OCI-LY7 (cell line): ENCODE measurements around the gene DIAPH3. TPM values are rescaled to one million over a fixed set of nuclear protein-coding genes. Genes with fewer than 3 reads are reported as not detected.

Experiments
- BruUV-seq: library from RNA; stranded (reverse); fragments of 400-500 nt; replicated peaks from 2 replicates; lab custom pipeline; 2021; lab: Mats Ljungman, UMichigan
- CTCF ChIA-PET: fragments of 300-600 bp; sonication (Branson Sonifier 250); formaldehyde crosslinking; loops from one replicate; lab custom pipeline; 2022; ENCODE audit warnings: antibody characterized with exemption; ENCODE audit not compliant: unreplicated experiment; lab: Charles Lee
- POLR2A ChIA-PET: fragments of 300-600 bp; sonication (Branson Sonifier 250); formaldehyde crosslinking; loops from one replicate; lab custom pipeline; 2022; ENCODE audit warnings: antibody characterized with exemption; lab: Charles Lee
- DNase-seq: peaks from one replicate; pipeline ENCODE4 v3.0.0-alpha.2; 2015; ENCODE audit warnings: low spot score
- H2AFZ ChIP-seq: fragments of 200-600 bp; sonication (generic), shearing (Covaris generic); 2 replicates; pipeline ENCODE4 v1.6.1; 2014; ENCODE audit warnings: mild to moderate bottlenecking, antibody characterized with exemption, low read length, moderate library complexity
- H3K27ac ChIP-seq: fragments of 200-600 bp; sonication (generic); 2 replicates; pipeline ENCODE4 v1.5.1; 2014; ENCODE audit warnings: mixed run types, low read depth, mild to moderate bottlenecking, moderate library complexity, low read length, inconsistent platforms; ENCODE audit not compliant: poor library complexity, severe bottlenecking
- H3K36me3 ChIP-seq: fragments of 200-600 bp; sonication (generic); 2 replicates; pipeline ENCODE4 v1.6.1; 2014; ENCODE audit warnings: mild to moderate bottlenecking, antibody characterized with exemption, low read length, moderate library complexity, mixed read lengths; ENCODE audit not compliant: insufficient read depth
- H3K4me1 ChIP-seq: fragments of 200-600 bp; sonication (generic); 2 replicates; pipeline ENCODE4 v1.5.1; 2014; ENCODE audit warnings: mild to moderate bottlenecking, low read length; ENCODE audit not compliant: insufficient read depth, poor library complexity, severe bottlenecking
- H3K4me2 ChIP-seq: fragments of 200-600 bp; sonication (generic); 2 replicates; pipeline ENCODE4 v1.6.1; 2014; ENCODE audit warnings: mild to moderate bottlenecking, low read length
- H3K4me3 ChIP-seq: fragments of 200-600 bp; sonication (generic); 2 replicates; pipeline ENCODE4 v1.5.1; 2014; ENCODE audit warnings: mild to moderate bottlenecking, low read depth, low read length; ENCODE audit not compliant: poor library complexity, severe bottlenecking
- H3K79me2 ChIP-seq: fragments of 200-600 bp; sonication (generic); 2 replicates; pipeline ENCODE4 v1.6.1; 2016; ENCODE audit warnings: low read depth, mild to moderate bottlenecking, low read length, moderate library complexity, mixed read lengths; ENCODE audit not compliant: insufficient read depth
- H3K9me2 ChIP-seq: fragments of 200-600 bp; sonication (generic); 2 replicates; pipeline ENCODE4 v1.6.1; 2016; ENCODE audit warnings: mild to moderate bottlenecking, low read length, mixed read lengths; ENCODE audit not compliant: insufficient read depth
- H3K9me3 ChIP-seq: fragments of 200-600 bp; sonication (generic); 2 replicates; pipeline ENCODE4 v1.6.1; 2014; ENCODE audit warnings: mild to moderate bottlenecking, mixed run types, low read length, mixed read lengths
- H4K20me1 ChIP-seq: fragments of 200-600 bp; sonication (generic); 2 replicates; pipeline ENCODE4 v1.6.1; 2014; ENCODE audit warnings: mild to moderate bottlenecking, antibody characterized with exemption, low read length, moderate library complexity, mixed read lengths; ENCODE audit not compliant: insufficient read depth
- EZH2phosphoT487 ChIP-seq: fragments of 200-600 bp; sonication (generic); IDR thresholded peaks from 2 replicates; pipeline ENCODE4 v1.6.1; 2018; ENCODE audit warnings: low read depth, borderline replicate concordance, mild to moderate bottlenecking, mixed run types, antibody characterized with exemption, low read length, moderate library complexity, mixed read lengths
- intact Hi-C: fragments of 100-400 bp; cut with micrococcal nuclease; formaldehyde crosslinking; loops from one replicate; pipeline ENCODE4 v1.10.0; 2022; ENCODE audit not compliant: unreplicated experiment
- total RNA-seq, 2 experiments: library from RNA; depleted of rRNA in 1 of 2; stranded (reverse); fragments of >200 nt in 1 of 2; shearing (Covaris generic) in 1 of 2; gene quantifications; 2 replicates each; pipeline ENCODE4 v1.2.3, GENCODE V29; 2014 to 2022
- TF ChIP-seq, protein P1 (sequence below): fragments of 200-600 bp; sonication (generic); conservative IDR thresholded peaks from 2 replicates; pipeline ENCODE4 v1.5.1; 2014; ENCODE audit warnings: mild to moderate bottlenecking, antibody characterized with exemption, low read length, moderate library complexity, mixed read lengths

The DIAPH3 gene
- total RNA-seq, 2 experiments from 2014 or later = 33.5 to 37.2 TPM

DNA sequence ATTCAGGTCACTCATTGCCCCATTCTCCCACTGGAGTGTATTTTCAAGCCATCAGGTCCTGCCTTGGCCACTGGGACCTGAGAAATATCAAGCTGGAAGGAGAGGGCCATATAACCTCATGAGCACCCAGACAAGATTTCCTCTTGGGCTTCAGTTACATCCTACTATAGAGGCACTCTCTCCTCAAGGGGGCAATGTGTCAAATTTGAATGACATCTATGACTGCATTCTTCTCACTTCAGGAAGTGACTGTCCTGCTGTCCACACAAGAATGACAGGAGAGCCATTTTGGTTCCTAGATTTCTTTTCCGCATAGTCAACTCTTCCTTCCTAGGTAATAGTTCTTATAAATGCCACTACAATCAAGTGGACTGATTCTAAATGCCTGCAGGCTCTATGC is 416.2 kb downstream of the DIAPH3 start:
- Histone ChIP-seq H4K20me1 (no peaks in the 10 kb centered on the region), H3K4me3 (no peak overlapping the region), H3K9me3 (no peaks in the 10 kb centered on the region), H3K9me2 (no peaks in the 10 kb centered on the region), H3K36me3 (no peaks in the 10 kb centered on the region), H3K27ac (no peak overlapping the region), H3K4me2 (no peak overlapping the region), H2AFZ (no peak overlapping the region), H3K4me1 (no peaks in the 10 kb centered on the region), H3K79me2 (no peaks in the 10 kb centered on the region)
- ChIA-PET CTCF (no interaction called here), POLR2A (interaction anchor here (0.8 to 1.2 kb wide), 2 partner anchors 10 to 13 kb away, joined by 3 read pairs; no protein-coding TSS in a partner anchor)
- TF ChIP-seq EZH2phosphoT487 = no peak
- TF ChIP-seq, protein P1, sequence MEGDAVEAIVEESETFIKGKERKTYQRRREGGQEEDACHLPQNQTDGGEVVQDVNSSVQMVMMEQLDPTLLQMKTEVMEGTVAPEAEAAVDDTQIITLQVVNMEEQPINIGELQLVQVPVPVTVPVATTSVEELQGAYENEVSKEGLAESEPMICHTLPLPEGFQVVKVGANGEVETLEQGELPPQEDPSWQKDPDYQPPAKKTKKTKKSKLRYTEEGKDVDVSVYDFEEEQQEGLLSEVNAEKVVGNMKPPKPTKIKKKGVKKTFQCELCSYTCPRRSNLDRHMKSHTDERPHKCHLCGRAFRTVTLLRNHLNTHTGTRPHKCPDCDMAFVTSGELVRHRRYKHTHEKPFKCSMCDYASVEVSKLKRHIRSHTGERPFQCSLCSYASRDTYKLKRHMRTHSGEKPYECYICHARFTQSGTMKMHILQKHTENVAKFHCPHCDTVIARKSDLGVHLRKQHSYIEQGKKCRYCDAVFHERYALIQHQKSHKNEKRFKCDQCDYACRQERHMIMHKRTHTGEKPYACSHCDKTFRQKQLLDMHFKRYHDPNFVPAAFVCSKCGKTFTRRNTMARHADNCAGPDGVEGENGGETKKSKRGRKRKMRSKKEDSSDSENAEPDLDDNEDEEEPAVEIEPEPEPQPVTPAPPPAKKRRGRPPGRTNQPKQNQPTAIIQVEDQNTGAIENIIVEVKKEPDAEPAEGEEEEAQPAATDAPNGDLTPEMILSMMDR = peak; percentile 48
- BruUV-seq = no TSS peak
- peak; percentile 7 for DNase-seq
- intact Hi-C loops = no loop called here

DNA sequence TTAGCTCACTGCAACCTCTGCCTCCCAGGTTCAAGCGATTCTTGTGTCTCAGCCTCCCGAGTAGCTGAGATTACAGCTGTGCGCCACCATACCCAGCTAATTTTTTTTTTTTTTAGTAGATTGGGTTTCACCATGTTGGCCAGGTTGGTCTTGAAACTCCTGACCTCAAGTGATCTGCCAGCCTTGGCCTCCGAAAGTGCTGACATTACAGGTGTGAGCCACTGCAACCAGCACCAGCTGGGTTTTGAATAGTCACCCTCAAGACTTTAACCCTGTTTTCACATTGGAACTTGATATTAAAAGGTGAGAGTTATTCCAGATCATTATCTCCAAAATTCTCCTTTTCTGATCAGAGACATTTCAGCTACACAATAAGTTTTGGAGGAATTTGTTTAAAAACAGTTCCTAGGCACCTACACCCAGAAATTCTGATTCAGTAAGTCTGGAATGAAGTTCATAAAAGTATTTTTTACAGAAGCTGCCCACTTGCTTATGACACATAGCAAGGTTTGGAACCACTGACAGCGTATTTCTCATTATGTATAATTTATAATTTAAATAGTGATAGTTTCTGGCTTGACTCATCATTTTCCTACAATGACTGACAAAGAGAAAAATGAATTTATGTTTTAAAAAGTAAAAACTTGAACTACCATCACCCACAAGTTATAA is 417.3 kb downstream of the DIAPH3 start:
- Histone ChIP-seq H3K4me1 (no peaks in the 10 kb centered on the region), H3K27ac (no peak overlapping the region), H2AFZ (no peak overlapping the region), H4K20me1 (no peaks in the 10 kb centered on the region), H3K9me2 (no peaks in the 10 kb centered on the region), H3K36me3 (no peaks in the 10 kb centered on the region), H3K4me2 (no peak overlapping the region), H3K4me3 (no peak overlapping the region), H3K9me3 (no peaks in the 10 kb centered on the region), H3K79me2 (no peaks in the 10 kb centered on the region)
- no peak for TF ChIP-seq EZH2phosphoT487
- TF ChIP-seq, protein P1 = no peak
- DNase-seq = no peak
- intact Hi-C loops = no loop called here
- POLR2A ChIA-PET = interaction anchor here (0.7 to 2.0 kb wide), 4 partner anchors 8 to 576 kb away, joined by 3 to 5 read pairs (median 4); no protein-coding TSS in a partner anchor
- CTCF ChIA-PET = no interaction called here
- no TSS peak for BruUV-seq

DNA sequence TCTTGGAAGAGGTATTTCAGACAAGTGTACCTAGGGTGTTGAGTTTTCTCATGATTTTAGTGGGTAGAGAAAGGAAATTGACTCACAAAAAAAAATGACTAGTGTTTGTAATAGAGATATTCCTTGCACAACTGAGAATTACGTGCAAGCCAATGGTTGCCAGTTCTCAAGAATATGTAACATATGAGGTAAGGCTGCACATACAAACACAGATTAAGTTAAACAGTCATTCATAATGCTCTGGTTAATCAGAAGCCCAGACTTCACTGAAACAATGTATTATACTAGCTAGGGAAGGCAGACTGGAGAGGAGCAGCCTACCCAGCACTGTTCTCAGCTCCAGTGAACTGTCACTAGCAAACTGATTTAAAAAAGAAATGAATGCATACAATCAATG is 418.3 kb downstream of the DIAPH3 start:
- intact Hi-C loops = loop anchor here (2.0 kb wide), 1 partner anchor 21 kb away; no protein-coding TSS in a partner anchor
- CTCF ChIA-PET = no interaction called here
- H3K4me3 ChIP-seq = no peak overlapping the region

More for the DNA sequence above, 418.3 kb downstream of the DIAPH3 start:
- POLR2A ChIA-PET = interaction anchor here (0.9 to 2.0 kb wide), 2 partner anchors 9 to 11 kb away, joined by 4 to 5 read pairs; no protein-coding TSS in a partner anchor
- no peaks in the 10 kb centered on the region for H3K4me1 ChIP-seq
- H3K9me2 ChIP-seq = no peaks in the 10 kb centered on the region
- no peaks in the 10 kb centered on the region for H3K79me2 ChIP-seq
- no peak overlapping the region for H3K27ac ChIP-seq
- H3K9me3 ChIP-seq = no peaks in the 10 kb centered on the region
- no peaks in the 10 kb centered on the region for H4K20me1 ChIP-seq
- no TSS peak for BruUV-seq
- H3K4me2 ChIP-seq = no peak overlapping the region
- no peaks in the 10 kb centered on the region for H3K36me3 ChIP-seq
- DNase-seq = no peak
- H2AFZ ChIP-seq = no peak overlapping the region
- TF ChIP-seq EZH2phosphoT487 = no peak
- TF ChIP-seq, protein P1 = no peak
